Thoracic aorta (tissue), 2 donors: ENCODE measurements around the gene SNX32. TPM values are rescaled to one million over a fixed set of nuclear protein-coding genes. Genes with fewer than 3 reads are reported as not detected.
"Not testable (repeated sequence)": the region's sequence is repeated elsewhere in the genome, so short reads cannot be mapped to it uniquely, and the experiment has no call there.

Source experiments
- ATAC-seq: fragments of 150-250 bp; one replicate; pipeline ENCODE4 v1.8.0; 2017; ENCODE audit warnings: low read depth; ENCODE audit not compliant: insufficient number of reproducible peaks, low FRiP score
- DNase-seq: peaks from one replicate; pipeline ENCODE4 v3.0.0-alpha.2; 2020; ENCODE audit warnings: low spot score
- H3K27ac ChIP-seq, 2 donors: fragments of 200-600 bp; sonication (generic); 1 replicate in 1 of 2; 2 replicates in 1 of 2; pipeline ENCODE4 v1.5.1; 2016; ENCODE audit warnings: mild to moderate bottlenecking in 2 of 2, moderate library complexity in 2 of 2
- H3K27me3 ChIP-seq: fragments of 200-600 bp; sonication (generic); replicated peaks from 2 replicates; pipeline ENCODE4 v1.6.0; 2016; ENCODE audit warnings: mild to moderate bottlenecking; ENCODE audit not compliant: insufficient read depth
- H3K36me3 ChIP-seq: fragments of 200-600 bp; sonication (generic); one replicate; pipeline ENCODE4 v1.5.1; 2016
- H3K4me1 ChIP-seq, 2 donors: fragments of 200-600 bp; sonication (generic); 1 replicate in 1 of 2; 2 replicates in 1 of 2; pipeline versions ENCODE4 v1.5.1 to v1.6.0; 2016; ENCODE audit warnings: low read depth in 2 of 2, mild to moderate bottlenecking in 1 of 2; ENCODE audit not compliant: control insufficient read depth in 1 of 2
- H3K4me3 ChIP-seq: fragments of 200-600 bp; sonication (generic); 2 replicates; pipeline ENCODE4 v1.5.1; 2016; ENCODE audit warnings: mild to moderate bottlenecking
- H3K9me3 ChIP-seq: fragments of 200-600 bp; sonication (generic); 2 replicates; pipeline ENCODE4 v1.5.1; 2016
- total RNA-seq, 2 donors: library from RNA; depleted of rRNA; stranded (reverse); fragments of >200 nt; gene quantifications; one replicate each; pipeline versions ENCODE4 v1.1.0 to v1.2.3, GENCODE V29; 2016
- TF ChIP-seq, protein P1 (sequence below): fragments of 200-600 bp; sonication (generic); IDR thresholded peaks from one replicate; pipeline ENCODE4 v1.5.1; 2019; ENCODE audit warnings: antibody characterized with exemption

SNX32 gene
- total RNA-seq, 2 donors from 2014 or later = 0.81 TPM; not detected in 1

DNA sequence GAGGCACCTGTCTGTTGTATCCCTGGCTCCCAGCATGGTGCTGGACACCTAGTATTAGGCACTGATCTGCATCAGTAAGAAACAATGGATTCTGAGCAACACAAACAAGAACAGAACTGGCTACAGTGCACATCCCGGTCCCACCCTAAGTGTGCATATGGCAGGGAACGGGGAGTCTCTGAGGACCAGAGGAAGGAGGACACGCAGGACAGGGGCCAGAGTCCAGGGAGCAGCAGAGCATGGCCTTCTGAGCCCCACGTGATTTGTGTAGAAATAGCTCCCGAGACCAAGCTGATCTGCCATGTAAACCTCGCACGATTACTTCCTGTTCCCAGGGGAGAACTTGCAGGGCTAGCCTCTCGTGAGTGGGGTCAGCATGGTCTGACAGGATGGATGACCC, 12.7 kb upstream of the SNX32 start:
- Histone ChIP-seq H3K4me1 (peaks cover 0 to 12% of the 10 kb centered on the region in 2 donors), H3K9me3 (no peaks in the 10 kb centered on the region), H3K4me3 (no peak overlapping the region), H3K27me3 (no peaks in the 10 kb centered on the region), H3K27ac (no peak overlapping the region), H3K36me3 (no peaks in the 10 kb centered on the region)
- ATAC-seq (no peak), DNase-seq (no peak)
- TF ChIP-seq, protein P1, sequence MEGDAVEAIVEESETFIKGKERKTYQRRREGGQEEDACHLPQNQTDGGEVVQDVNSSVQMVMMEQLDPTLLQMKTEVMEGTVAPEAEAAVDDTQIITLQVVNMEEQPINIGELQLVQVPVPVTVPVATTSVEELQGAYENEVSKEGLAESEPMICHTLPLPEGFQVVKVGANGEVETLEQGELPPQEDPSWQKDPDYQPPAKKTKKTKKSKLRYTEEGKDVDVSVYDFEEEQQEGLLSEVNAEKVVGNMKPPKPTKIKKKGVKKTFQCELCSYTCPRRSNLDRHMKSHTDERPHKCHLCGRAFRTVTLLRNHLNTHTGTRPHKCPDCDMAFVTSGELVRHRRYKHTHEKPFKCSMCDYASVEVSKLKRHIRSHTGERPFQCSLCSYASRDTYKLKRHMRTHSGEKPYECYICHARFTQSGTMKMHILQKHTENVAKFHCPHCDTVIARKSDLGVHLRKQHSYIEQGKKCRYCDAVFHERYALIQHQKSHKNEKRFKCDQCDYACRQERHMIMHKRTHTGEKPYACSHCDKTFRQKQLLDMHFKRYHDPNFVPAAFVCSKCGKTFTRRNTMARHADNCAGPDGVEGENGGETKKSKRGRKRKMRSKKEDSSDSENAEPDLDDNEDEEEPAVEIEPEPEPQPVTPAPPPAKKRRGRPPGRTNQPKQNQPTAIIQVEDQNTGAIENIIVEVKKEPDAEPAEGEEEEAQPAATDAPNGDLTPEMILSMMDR = no peak

DNA sequence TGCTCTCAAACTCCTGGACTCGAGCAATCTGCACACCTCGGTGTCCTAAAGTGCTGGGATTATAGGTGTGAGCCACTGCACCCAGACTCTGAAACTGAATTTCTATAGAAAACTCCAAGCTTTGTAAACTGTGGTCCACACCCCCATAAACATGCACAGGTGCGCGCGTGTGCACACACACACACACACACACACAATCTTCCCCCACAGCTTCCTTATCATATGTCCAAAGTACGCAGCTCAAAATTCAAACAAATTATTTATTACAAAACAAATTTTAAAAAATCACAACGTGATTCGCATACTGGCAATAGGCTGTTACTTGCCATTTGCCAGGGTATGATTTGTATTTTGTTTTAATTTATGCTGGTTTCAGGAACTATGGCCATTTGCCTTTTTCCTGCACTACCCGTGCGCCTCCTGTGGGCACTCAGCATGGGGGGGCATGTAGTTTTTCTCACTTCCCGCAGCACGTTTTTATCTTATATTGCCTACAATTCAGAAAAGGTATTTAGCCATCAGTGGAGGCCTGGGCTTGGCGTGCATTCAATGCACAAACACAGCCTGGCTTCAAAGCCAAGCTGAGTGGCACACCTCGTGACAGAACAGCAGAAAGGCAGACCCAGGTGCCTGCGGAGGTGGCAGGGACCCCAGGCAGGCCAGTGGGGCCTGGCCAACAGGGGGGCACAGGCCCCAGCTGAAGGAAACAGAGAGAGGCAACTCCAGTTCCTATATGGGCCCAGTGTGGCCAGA, 10.8 kb upstream of the SNX32 start:
- ATAC-seq (no peak), DNase-seq (no peak)
- H3K4me3 ChIP-seq = no peak overlapping the region

DNA sequence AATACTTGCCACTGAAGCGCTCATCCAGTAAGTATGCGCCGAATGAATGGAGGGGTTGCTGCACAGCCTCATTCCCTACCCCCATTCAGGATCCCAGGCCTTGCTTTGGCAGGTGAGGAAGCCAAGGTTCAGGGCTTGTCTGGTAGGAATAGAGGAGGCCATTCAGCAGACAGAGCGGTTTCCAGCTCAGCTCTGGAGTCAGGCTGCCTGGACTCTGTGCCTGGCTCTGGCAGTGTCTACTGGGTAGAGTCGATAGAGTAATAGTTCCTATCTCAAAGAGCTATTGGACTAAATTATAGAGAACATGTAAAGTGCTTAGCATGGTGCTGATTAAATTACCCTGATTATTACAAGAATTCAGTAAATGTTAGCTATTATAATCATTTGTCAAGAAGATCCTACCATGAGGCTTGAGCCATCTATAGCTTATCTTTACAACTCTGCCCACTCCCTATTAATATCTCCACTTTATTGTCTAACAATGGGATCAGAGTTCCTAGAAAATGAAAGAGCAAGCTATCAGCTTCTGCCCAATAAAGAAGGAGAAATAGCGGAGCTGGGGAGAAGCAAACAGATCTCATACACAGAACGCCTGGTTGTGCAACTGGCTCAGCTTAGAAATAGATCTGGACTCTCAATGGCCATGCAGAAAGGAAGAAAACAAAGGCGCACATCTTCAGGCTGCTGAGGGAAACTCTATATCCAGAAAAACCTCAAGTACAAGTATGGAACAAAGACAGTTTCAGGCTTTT, 6.6 kb upstream of the SNX32 start:
- no peak for DNase-seq
- H3K27ac ChIP-seq = no peak overlapping the region
- H3K36me3 ChIP-seq = no peaks in the 10 kb centered on the region
- TF ChIP-seq, protein P1 = no peak
- H3K4me3 ChIP-seq = no peak overlapping the region
- no peaks in the 10 kb centered on the region for H3K4me1 ChIP-seq
- H3K27me3 ChIP-seq = no peaks in the 10 kb centered on the region
- no peaks in the 10 kb centered on the region for H3K9me3 ChIP-seq
- ATAC-seq = no peak

More for the DNA sequence above, 10.8 kb upstream of the SNX32 start:
- no peaks in the 10 kb centered on the region for H3K9me3 ChIP-seq
- no peaks in the 10 kb centered on the region for H3K27me3 ChIP-seq
- TF ChIP-seq, protein P1 = no peak
- H3K27ac ChIP-seq = no peak overlapping the region
- no peaks in the 10 kb centered on the region for H3K4me1 ChIP-seq
- no peaks in the 10 kb centered on the region for H3K36me3 ChIP-seq

DNA sequence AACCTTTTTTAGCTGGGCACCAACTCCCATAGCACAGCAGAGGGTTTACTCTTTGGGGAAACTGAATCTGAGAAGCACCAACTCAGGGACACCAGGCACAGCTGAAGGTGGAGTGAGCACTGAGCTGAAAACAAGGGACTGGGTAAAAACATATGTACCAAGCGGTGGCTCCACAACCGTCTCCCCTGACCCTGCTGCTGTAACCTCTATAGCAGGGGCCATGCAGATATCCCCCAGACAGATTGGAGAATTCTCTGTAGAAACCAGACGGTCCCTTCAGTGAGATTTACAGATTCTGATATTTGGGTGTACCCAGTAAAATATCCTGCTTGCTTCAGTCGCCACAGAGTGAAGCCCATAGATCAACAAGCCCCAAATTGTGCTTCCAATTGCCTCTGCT, 4.3 kb upstream of the SNX32 start:
- H3K27me3 ChIP-seq = no peaks in the 10 kb centered on the region
- H3K4me1 ChIP-seq = peaks cover 3 to 12% of the 10 kb centered on the region in 2 donors
- H3K27ac ChIP-seq = no peak overlapping the region
- H3K9me3 ChIP-seq = no peaks in the 10 kb centered on the region
- TF ChIP-seq, protein P1 = no peak
- no peak for DNase-seq
- H3K36me3 ChIP-seq = no peaks in the 10 kb centered on the region
- H3K4me3 ChIP-seq = no peak overlapping the region
- ATAC-seq = no peak

DNA sequence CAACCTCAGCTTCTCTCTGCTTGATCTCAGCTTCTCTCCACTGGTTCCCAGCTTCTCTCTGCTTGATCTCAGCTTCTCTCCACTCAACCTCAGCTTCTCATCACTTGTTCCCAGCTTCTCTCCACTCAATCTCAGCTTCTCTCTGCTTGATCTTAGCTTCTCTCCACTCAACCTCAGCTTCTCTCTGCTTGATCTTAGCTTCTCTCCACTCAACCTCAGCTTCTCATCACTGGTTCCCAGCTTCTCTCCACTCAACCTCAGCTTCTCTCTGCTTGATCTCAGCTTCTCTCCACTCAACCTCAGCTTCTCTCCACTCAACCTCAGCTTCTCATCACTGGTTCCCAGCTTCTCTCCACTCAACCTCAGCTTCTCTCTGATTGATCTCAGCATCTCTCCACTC, 1.5 kb upstream of the SNX32 start:
- H3K9me3 ChIP-seq, H3K27me3 ChIP-seq, DNase-seq, ATAC-seq, H3K36me3 ChIP-seq, H3K27ac ChIP-seq, H3K4me3 ChIP-seq: not testable (repeated sequence)
- H3K4me1 ChIP-seq = peaks cover 3 to 18% of the 10 kb centered on the region in 2 donors
